Fibroblast of lung (primary cell): ENCODE measurements around the gene BID. TPM values are rescaled to one million over a fixed set of nuclear protein-coding genes. Genes with fewer than 3 reads are reported as not detected.

Experiments used
- DNase-seq, 2 donors: peaks; one replicate each; pipeline versions ENCODE4 v3.0.0 to v3.0.0-alpha.2; 2010; ENCODE audit warnings: low read depth in 2 of 2
- H2AFZ ChIP-seq: 2 replicates; pipeline ENCODE4 v1.5.1; 2012; ENCODE audit warnings: low read length, control low read depth, inconsistent platforms
- H3K27ac ChIP-seq: 2 replicates; pipeline ENCODE4 v1.5.1; 2011; ENCODE audit warnings: low read length, control low read depth; ENCODE audit not compliant: insufficient read depth
- H3K27me3 ChIP-seq: 2 replicates; pipeline ENCODE4 v1.5.1; 2011; ENCODE audit warnings: mild to moderate bottlenecking, low read length; ENCODE audit not compliant: control insufficient read depth, insufficient read depth
- H3K36me3 ChIP-seq: 2 replicates; pipeline ENCODE4 v1.5.1; 2011; ENCODE audit warnings: low read length; ENCODE audit not compliant: control insufficient read depth, insufficient read depth
- H3K4me1 ChIP-seq: 2 replicates; pipeline ENCODE4 v1.5.1; 2011; ENCODE audit warnings: low read length; ENCODE audit not compliant: control insufficient read depth, insufficient read depth; ENCODE audit errors: extremely low read depth
- H3K4me2 ChIP-seq: 2 replicates; pipeline ENCODE4 v1.5.1; 2011; ENCODE audit warnings: low read length, control low read depth; ENCODE audit not compliant: insufficient read depth; ENCODE audit errors: extremely low read depth
- H3K4me3 ChIP-seq, 4 experiments: fragments of 200-600 bp in 1 of 4; sonication (generic) in 1 of 4; replicated peaks in 1 of 4; 2 replicates each; pipeline ENCODE4 v1.5.1; 2011 to 2016; ENCODE audit warnings: low read length in 4 of 4, low read depth in 3 of 4, mild to moderate bottlenecking in 3 of 4, control low read depth in 2 of 4, inconsistent platforms in 1 of 4, mixed read lengths in 1 of 4; ENCODE audit not compliant: insufficient read depth in 1 of 4; ENCODE audit errors: control extremely low read depth in 1 of 4
- H3K79me2 ChIP-seq: 2 replicates; pipeline ENCODE4 v1.5.1; 2012; ENCODE audit warnings: mild to moderate bottlenecking, low read length, inconsistent platforms; ENCODE audit not compliant: control insufficient read depth, insufficient read depth
- H3K9ac ChIP-seq: 2 replicates; pipeline ENCODE4 v1.5.1; 2011; ENCODE audit warnings: mild to moderate bottlenecking, low read length, control low read depth; ENCODE audit not compliant: insufficient read depth
- H3K9me3 ChIP-seq: 2 replicates; pipeline ENCODE4 v1.5.1; 2012; ENCODE audit warnings: low read depth, low read length; ENCODE audit not compliant: control insufficient read depth, insufficient read depth
- H4K20me1 ChIP-seq: 2 replicates; pipeline ENCODE4 v1.5.1; 2011; ENCODE audit warnings: low read length; ENCODE audit not compliant: control insufficient read depth, insufficient read depth; ENCODE audit errors: extremely low read depth
- EZH2 ChIP-seq: IDR thresholded peaks from 2 replicates; pipeline ENCODE4 v1.5.1; 2012; ENCODE audit warnings: low read length, control low read depth, mild to moderate bottlenecking; ENCODE audit errors: missing control alignments
- polyA plus RNA-seq, 2 donors: library from polyadenylated mRNA; depleted of rRNA in 1 of 2; stranded (reverse) in 1 of 2; unstranded in 1 of 2; fragments of >200 nt; gene quantifications; 2 replicates each; pipeline ENCODE4 v1.2.1, GENCODE V29; 2011 to 2012; ENCODE audit warnings: missing spikeins in 1 of 2
- total RNA-seq: library from RNA; depleted of rRNA; stranded (reverse); fragments of >200 nt; gene quantifications from 2 replicates; pipeline ENCODE4 v1.2.1, GENCODE V29; 2014
- TF ChIP-seq, protein P1 (sequence below), 2 donors: IDR thresholded peaks in 1 of 2; conservative IDR thresholded peaks in 1 of 2; 1 replicate in 1 of 2; 2 replicates in 1 of 2; pipeline ENCODE4 v1.5.1; 2011 to 2012; ENCODE audit warnings: low read length in 2 of 2, control low read depth in 1 of 2, inconsistent platforms in 1 of 2, low read depth in 1 of 2, mild to moderate bottlenecking in 1 of 2

BID gene
- total and polyA plus RNA-seq, 2 donors (not counting 1 experiment from before 2014, with no cell fraction given), result 13.4 to 23.4 TPM

- Histone ChIP-seq H3K27ac (no peak overlapping the region), H3K27me3 (no peaks in the 10 kb centered on the region), H3K9me3 (no peaks in the 10 kb centered on the region), H2AFZ (no peak overlapping the region), H3K4me2 (no peak overlapping the region), H3K79me2 (no peaks in the 10 kb centered on the region), H4K20me1 (no peaks in the 10 kb centered on the region), H3K36me3 (peaks cover 6% of the 10 kb centered on the region), H3K4me1 (no peaks in the 10 kb centered on the region), H3K4me3 (no peak overlapping the region), H3K9ac (no peak overlapping the region)
- DNase-seq, result no peak
- TF ChIP-seq, protein P1, sequence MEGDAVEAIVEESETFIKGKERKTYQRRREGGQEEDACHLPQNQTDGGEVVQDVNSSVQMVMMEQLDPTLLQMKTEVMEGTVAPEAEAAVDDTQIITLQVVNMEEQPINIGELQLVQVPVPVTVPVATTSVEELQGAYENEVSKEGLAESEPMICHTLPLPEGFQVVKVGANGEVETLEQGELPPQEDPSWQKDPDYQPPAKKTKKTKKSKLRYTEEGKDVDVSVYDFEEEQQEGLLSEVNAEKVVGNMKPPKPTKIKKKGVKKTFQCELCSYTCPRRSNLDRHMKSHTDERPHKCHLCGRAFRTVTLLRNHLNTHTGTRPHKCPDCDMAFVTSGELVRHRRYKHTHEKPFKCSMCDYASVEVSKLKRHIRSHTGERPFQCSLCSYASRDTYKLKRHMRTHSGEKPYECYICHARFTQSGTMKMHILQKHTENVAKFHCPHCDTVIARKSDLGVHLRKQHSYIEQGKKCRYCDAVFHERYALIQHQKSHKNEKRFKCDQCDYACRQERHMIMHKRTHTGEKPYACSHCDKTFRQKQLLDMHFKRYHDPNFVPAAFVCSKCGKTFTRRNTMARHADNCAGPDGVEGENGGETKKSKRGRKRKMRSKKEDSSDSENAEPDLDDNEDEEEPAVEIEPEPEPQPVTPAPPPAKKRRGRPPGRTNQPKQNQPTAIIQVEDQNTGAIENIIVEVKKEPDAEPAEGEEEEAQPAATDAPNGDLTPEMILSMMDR (conservative IDR thresholded peaks at IDR 0.05 in 1 of 2, IDR thresholded peaks at IDR 0.05 in 1 of 2; ENCODE audit: low read depth in 1 of 2, low read length in 2 of 2), result no peak
- TF ChIP-seq EZH2, result no peak
Measured at GRCh38 chr22:17816649-17817048, 42.4 kb upstream of the BID start.

- Histone ChIP-seq H3K9me3 (no peaks in the 10 kb centered on the region), H3K79me2 (no peaks in the 10 kb centered on the region), H3K4me3 (no peak overlapping the region), H3K4me1 (no peaks in the 10 kb centered on the region), H3K27me3 (no peaks in the 10 kb centered on the region), H3K36me3 (peaks cover 6% of the 10 kb centered on the region), H3K27ac (no peak overlapping the region), H4K20me1 (no peaks in the 10 kb centered on the region), H2AFZ (no peak overlapping the region), H3K9ac (no peak overlapping the region), H3K4me2 (no peak overlapping the region)
- TF ChIP-seq, protein P1 (conservative IDR thresholded peaks at IDR 0.05 in 1 of 2, IDR thresholded peaks at IDR 0.05 in 1 of 2; ENCODE audit: low read depth in 1 of 2, low read length in 2 of 2), result no peak
- no peak for TF ChIP-seq EZH2
- DNase-seq, result no peak
Measured at GRCh38 chr22:17815703-17816254, 41.5 kb upstream of the BID start.

DNA sequence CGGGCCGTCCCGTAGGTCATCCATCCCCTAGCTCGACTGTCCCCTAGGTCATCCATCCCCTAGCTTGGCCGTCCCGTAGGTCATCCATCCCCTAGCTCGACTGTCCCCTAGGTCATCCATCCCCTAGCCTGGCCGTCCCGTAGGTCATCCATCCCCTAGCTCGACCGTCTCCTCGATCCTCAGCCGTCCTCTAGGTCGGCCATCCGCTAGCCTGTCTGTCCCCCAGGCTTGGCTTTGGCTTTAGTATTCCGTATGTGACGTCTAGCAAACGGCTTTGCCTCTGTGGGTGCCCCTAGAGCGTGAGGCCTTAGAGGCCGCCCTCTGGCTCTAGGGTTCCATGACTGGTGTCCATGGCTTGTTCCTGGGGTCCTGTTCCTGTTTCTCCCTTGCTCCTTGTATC is 40.6 kb upstream of the BID start:
- Histone ChIP-seq H3K4me1 (no peaks in the 10 kb centered on the region), H3K36me3 (peaks cover 11% of the 10 kb centered on the region), H3K79me2 (no peaks in the 10 kb centered on the region), H3K27me3 (no peaks in the 10 kb centered on the region), H3K27ac (no peak overlapping the region), H4K20me1 (no peaks in the 10 kb centered on the region), H2AFZ (no peak overlapping the region), H3K9me3 (no peaks in the 10 kb centered on the region), H3K9ac (no peak overlapping the region), H3K4me3 (no peak overlapping the region), H3K4me2 (no peak overlapping the region)
- no peak for TF ChIP-seq EZH2
- TF ChIP-seq, protein P1 (conservative IDR thresholded peaks at IDR 0.05 in 1 of 2, IDR thresholded peaks at IDR 0.05 in 1 of 2; ENCODE audit: low read depth in 1 of 2, low read length in 2 of 2), result no peak
- no peak for DNase-seq
